Esophagus muscularis mucosa (tissue), 2 donors: ENCODE results near the gene H2AZ1.

Experiments
- POLR2A ChIP-seq: fragments of 450-650 bp; IDR thresholded peaks from one replicate; pipeline ENCODE4 v1.6.1; 2017; ENCODE audit warnings: antibody characterized with exemption, moderate library complexity, mild to moderate bottlenecking, low read depth
- POLR2AphosphoS5 ChIP-seq, 2 donors: sonication (generic); formaldehyde crosslinking; IDR thresholded peaks; one replicate each; pipeline ENCODE4 v1.6.1; 2017; ENCODE audit warnings: antibody characterized with exemption in 2 of 2

DNA sequence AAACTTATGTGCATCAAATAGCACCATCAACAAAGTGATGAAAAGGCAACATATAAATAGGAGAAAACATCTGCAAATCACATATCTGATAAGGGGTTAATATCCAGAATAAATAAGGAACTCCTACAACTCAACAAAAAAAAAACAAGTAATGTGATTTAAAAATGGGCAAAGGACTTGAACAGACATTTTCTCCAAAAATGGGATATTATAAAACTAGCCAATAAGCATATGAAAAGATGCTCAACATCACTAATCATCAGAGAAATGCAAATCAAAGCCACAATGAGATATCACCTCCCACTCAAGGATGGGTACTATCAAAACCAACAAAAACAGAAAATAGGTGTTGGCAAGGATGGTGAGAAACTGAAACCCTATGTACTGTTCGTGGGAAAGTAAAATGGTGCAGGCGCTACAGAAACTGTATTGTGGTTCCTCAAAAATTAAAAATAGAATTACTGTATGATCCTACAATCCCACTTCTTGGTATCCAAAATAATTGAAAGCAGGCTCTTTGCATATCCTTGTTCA, 6.1 kb downstream of the H2AZ1 start:
- TF ChIP-seq POLR2A (no peak), POLR2AphosphoS5 (IDR thresholded peaks at IDR 0.05) (no peak)
